Measurements from ENCODE around the gene RNU11.
"Not testable (repeated sequence)": the region's sequence is repeated elsewhere in the genome, so short reads cannot be mapped to it uniquely, and the experiment has no call there.

Gene RNU11

GRCh38 chr1:28648474-28649198 lies at the start of gene RNU11:
TSS of gene RNU11 (plus strand) at chr1:28648600.
- peak; percentile 96 to 97 for DNase-seq

GRCh38 chr1:28601696-28602095 lies 46.7 kb upstream of the RNU11 start:
- no peak for DNase-seq

GRCh38 chr1:28602536-28603439 lies 45.6 kb upstream of the RNU11 start:
- DNase-seq, result peak; percentile 35 to 41

- no peak for DNase-seq
Measured at GRCh38 chr1:28604411-28604810, 44.0 kb upstream of the RNU11 start.

DNA sequence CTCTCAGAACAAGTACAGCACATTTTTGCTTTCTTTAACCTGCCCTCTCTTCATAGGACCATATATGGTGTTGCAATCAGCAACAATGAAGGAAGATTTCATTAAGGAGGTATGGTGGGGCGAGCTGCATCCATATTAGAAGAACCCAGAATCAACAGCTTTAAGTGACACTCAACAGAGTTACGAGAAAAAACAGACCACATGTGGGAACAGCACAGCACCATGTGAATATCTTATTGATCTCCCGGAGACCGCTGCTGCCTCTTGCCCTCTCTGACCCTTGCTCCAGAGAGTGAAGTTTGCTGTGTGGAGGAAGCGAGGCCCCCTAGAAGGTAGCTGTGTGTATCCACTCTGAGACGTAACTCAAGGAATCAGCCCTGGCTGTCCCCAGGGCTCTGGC lies 43.4 kb upstream of the RNU11 start:
- DNase-seq, result no peak

- DNase-seq, result no peak
Measured at GRCh38 chr1:28606771-28607170, 41.6 kb upstream of the RNU11 start.

GRCh38 chr1:28613175-28613574 lies 35.2 kb upstream of the RNU11 start:
- DNase-seq, result no peak

DNA sequence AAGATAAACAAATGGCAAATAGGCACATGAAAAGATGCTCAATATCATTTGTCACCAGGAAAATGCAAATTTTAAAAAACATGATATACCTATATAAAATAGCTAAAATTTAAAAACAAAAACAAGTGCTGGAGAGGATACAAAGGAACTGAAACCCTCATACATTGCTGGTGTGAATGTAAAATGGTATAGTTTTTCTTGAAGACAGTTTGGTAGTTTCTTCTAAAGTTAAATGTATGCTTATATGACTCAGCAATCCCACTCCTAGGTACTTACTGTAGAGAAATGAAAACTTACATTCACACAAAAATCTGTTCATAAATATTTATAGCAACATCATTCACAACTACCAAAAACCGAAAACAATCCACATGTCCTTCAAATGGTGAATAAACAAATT lies 16.7 kb upstream of the RNU11 start:
- DNase-seq, result no peak

- no peak for DNase-seq
Measured at GRCh38 chr1:28632560-28632959, 15.8 kb upstream of the RNU11 start.

- DNase-seq, result peak in 1 of 2 experiments; percentile 11
Measured at GRCh38 chr1:28640766-28641165, 7.6 kb upstream of the RNU11 start.

DNA sequence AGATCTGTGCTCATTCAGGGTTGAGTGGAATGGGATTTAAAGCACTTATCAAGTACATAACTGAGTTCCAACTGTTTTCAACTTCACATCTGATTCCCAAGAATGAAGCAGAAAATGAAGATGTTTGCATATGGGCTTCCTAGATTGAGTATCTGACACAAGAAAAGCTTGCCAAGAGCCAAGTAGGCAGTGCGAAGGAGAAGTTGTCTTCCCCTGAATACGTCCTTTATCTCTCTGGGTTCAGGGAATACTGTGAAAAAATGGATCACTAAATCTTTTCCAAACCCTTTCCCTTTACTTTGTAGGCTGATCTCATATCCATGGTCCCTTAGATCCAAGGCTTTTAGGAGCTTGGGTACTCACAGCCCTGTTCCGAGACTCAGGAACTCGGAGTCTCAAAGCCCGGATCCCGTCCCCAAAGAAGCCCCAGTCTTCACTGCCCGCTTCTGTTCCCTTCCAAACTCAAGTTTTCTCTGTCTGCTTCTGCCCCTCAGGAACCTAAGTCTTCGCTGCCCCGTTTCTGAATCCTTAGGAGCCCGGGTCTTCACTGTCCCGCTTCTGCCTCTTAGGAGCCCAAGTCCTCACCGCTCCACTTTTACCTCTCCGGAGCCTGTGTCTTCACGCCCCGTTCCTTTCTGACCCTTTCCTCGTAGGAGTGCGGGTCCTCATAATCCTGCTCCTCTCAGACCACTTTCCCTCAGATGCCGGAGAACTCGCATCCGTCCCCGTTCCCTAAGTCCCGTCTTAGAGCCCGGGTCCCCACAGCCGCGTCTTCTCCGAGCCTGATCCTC lies 6.1 kb upstream of the RNU11 start:
- DNase-seq, result no peak

GRCh38 chr1:28642847-28643635 lies 5.4 kb upstream of the RNU11 start, which contains the start of gene TAF12:
TSS of gene TAF12 (minus strand) at chr1:28643067. CDS start at chr1:28622081, 20,986 bp downstream.
- peak; percentile 88 to 91 for DNase-seq

DNA sequence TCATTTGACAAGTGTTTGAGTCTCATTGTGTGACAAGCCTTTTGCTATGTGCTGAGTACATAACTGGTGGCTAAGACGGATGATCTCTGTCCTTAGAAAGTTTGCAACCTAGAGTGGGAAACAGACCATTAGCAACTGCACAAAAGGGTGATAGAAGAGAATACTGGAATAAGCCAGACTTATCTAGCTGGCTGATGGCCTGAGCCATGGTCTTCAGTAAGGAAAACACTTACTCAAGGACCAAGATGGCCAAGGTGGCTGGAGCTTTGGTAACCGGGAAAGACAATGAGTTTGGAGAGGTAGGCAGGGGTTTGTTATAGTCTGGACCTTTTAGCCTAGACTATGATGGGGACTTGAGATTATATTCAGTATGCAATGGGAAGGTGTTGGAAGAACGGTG lies 3.9 kb upstream of the RNU11 start:
- DNase-seq, result no peak

DNA sequence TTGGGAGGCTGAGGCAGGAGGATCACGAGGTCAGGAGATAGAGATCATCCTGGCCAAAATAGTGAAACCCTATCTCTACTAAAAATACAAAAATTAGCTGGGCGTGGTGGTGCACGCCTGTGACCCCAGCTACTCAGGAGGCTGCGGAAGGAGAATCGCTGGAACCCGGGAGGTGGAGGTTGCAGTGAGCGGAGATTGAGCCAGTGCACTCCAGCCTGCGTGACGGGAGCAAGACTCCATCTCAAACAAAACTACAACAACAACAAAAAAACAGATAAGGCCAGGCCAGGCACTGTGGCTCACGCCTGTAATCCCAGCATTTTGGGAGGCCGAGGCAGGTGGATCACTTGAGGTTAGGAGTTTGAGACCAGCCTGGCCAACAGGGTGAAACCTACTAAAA lies 3.0 kb upstream of the RNU11 start:
- not testable (repeated sequence) for DNase-seq

DNA sequence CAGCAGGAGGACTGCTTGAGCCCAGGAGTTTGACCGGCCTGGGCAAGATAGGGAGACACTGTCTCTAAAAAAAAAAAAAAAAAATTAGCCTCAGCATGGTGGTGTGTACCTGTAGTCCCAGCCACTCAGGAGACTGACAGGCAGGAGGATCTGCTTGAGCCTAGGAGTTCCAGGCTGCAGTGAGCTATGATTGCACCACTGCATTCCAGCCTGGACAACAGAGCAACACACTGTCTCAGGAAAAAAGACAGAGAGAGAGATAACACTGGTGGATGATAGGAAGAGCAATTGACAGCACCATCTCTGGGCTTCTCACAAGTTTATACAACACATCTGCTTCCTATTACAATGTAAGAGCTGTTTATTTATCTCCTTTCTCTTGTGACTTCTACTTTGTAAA lies 2.4 kb upstream of the RNU11 start:
- no peak for DNase-seq

DNA sequence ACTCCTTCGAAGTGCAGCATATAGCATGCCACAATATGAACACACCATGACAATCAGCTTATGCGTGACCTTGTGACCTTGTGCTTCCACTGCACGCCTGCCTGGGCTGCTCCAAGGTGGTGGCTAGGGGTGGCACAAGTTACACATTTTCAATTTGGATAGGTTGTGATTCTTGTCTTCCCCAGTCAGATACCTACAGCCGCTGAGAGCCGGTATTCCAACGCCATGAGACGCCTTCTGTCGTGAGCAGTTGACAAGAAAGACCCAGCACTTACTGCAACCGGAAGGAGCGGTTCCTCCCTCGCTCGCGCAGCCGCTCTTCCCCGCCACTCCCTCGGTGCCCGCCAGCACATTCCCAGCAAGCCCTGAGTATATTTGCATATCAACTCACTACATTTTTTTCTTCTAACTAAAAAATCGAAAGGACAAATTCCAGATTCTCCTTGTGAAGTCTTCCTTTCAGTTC lies 359 bp upstream of the RNU11 start:
- peak; percentile 86 to 87 for DNase-seq

- not testable (repeated sequence) for DNase-seq
Measured at GRCh38 chr1:28653063-28653462, 4.7 kb downstream of the RNU11 start.

- DNase-seq, result not testable (repeated sequence)
Measured at GRCh38 chr1:28653870-28654269, 5.5 kb downstream of the RNU11 start.

DNA sequence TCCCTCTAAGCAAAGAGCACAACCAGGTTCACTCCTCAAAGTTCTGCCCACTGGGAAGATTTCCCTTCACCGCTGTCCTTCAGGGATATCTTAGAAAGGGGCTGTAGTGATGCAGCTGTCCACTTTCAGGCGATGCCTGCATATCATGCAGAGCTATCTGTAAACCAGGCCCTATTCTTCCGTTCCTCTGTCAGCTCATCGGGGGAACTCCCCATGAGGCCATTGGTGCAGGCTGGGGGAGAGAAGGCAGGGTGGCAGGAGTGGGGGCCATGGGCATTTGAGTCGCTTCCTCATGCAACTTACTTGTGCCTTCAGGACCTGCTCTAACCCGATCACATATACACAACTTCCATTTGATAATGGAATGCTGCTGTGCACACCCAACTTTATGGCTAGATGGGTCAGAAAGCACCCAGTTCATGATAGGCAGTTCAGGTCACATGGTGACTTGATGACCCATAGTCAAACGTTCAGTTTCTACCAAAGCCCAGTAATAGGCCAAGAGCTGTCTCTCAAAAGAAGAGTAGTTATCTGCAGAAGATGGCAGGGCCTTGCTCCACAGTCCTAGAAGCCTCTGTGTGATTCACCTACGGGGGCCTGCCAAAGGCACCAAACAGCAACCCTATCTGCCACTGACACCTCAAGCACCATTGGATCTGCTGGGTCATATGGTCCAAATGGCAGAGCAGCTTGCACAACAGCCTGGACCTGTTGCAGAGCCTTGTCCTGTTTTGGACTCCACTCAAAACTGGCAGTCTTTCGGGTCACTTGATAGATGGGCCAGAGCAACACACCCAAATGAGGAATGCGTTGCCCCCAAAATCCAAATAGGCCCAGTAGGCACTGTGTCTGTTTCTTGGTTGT lies 7.3 kb downstream of the RNU11 start:
- not testable (repeated sequence) for DNase-seq

DNA sequence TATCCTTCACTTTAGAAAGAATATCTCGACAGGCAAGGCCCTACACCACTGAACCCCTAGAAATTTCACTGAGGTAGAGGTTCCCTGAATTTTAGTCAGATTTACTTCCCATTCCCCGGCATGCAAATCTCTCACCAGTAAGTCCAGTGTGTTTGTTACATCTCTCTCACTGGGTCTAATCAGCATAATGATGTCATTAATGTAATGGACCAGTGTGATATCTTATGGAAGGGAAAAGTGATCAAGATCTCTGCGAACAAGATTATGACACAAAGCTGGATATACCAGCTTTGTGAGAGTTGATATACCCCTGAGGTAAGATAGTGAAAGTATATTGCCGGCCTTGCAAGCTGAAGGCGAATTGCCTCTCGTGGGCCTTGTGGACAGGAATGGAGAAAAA lies 7.9 kb downstream of the RNU11 start:
- DNase-seq, result no peak

GRCh38 chr1:28663871-28664470 lies 15.6 kb downstream of the RNU11 start:
- no peak for DNase-seq
